ENCODE results near the gene LRRC49. TPM values are rescaled to one million over a fixed set of nuclear protein-coding genes. Genes with fewer than 3 reads are reported as not detected.

The LRRC49 gene
- total RNA-seq, 4 donors from 2014 or later, result 3.3 to 10.4 (median 7.0) TPM

- intact Hi-C loops (cut with DNase I), result no loop called here
- WGBS, result 80% methylated on average over 2 of the region's 2 CpGs
- Histone ChIP-seq H3K27ac (replicated peaks in 1 of 4) (no peak overlapping the region), H3K36me3 (no peaks in the 10 kb centered on the region), H3K4me3 (no peak overlapping the region), H3K9me3 (no peaks in the 10 kb centered on the region), H3K27me3 (no peaks in the 10 kb centered on the region), H3K4me1 (peaks cover 0 to 2% (median 0%) of the 10 kb centered on the region in 4 donors)
- DNase-seq (ENCODE audit: extremely low spot score), result no peak
- TF ChIP-seq POLR2AphosphoS5 (IDR thresholded peaks at IDR 0.05) (no peak), CTCF (IDR thresholded peaks at IDR 0.05) (no peak), POLR2A (IDR thresholded peaks at IDR 0.05; ENCODE audit: low read depth) (no peak), EP300 (IDR thresholded peaks at IDR 0.05) (no peak)
These were observed 15.9 kb upstream of the LRRC49 start for GRCh38 chr15:70876683-70877082.

GRCh38 chr15:70879401-70879800, 13.2 kb upstream of the LRRC49 start:
- TF ChIP-seq CTCF (IDR thresholded peaks at IDR 0.05) (no peak), POLR2A (IDR thresholded peaks at IDR 0.05; ENCODE audit: low read depth) (no peak), EP300 (IDR thresholded peaks at IDR 0.05) (no peak), POLR2AphosphoS5 (IDR thresholded peaks at IDR 0.05) (no peak)
- intact Hi-C loops (cut with DNase I), result no loop called here
- DNase-seq (ENCODE audit: extremely low spot score), result no peak
- no peaks in the 10 kb centered on the region for H3K36me3 ChIP-seq
- H3K4me1 ChIP-seq, result peaks cover 0 to 2% (median 0%) of the 10 kb centered on the region in 4 donors
- no peak overlapping the region for H3K4me3 ChIP-seq
- H3K27ac ChIP-seq (replicated peaks in 1 of 4), result no peak overlapping the region
- H3K9me3 ChIP-seq, result no peaks in the 10 kb centered on the region
- WGBS, result 78% methylated on average over 2 of the region's 2 CpGs
- H3K27me3 ChIP-seq, result no peaks in the 10 kb centered on the region

GRCh38 chr15:70880781-70881180, 11.8 kb upstream of the LRRC49 start:
- intact Hi-C loops (cut with DNase I), result no loop called here
- H3K36me3 ChIP-seq, result no peaks in the 10 kb centered on the region

GRCh38 chr15:70882361-70882760, 10.3 kb upstream of the LRRC49 start:
- WGBS, result 76% methylated on average over 2 of the region's 2 CpGs
- TF ChIP-seq CTCF (IDR thresholded peaks at IDR 0.05), result no peak
- TF ChIP-seq POLR2A (IDR thresholded peaks at IDR 0.05; ENCODE audit: low read depth), result no peak
- TF ChIP-seq POLR2AphosphoS5 (IDR thresholded peaks at IDR 0.05), result no peak
- no peak for TF ChIP-seq EP300 (IDR thresholded peaks at IDR 0.05)

More at GRCh38 chr15:70880781-70881180, 11.8 kb upstream of the LRRC49 start:
- TF ChIP-seq POLR2AphosphoS5 (IDR thresholded peaks at IDR 0.05) (no peak), CTCF (IDR thresholded peaks at IDR 0.05) (no peak), EP300 (IDR thresholded peaks at IDR 0.05) (no peak), POLR2A (IDR thresholded peaks at IDR 0.05; ENCODE audit: low read depth) (no peak)
- Histone ChIP-seq H3K4me1 (no peaks in the 10 kb centered on the region), H3K4me3 (no peak overlapping the region), H3K9me3 (no peaks in the 10 kb centered on the region), H3K27me3 (no peaks in the 10 kb centered on the region), H3K27ac (replicated peaks in 1 of 4) (no peak overlapping the region)
- WGBS, result 82% methylated on average over 2 of the region's 2 CpGs
- DNase-seq (ENCODE audit: extremely low spot score), result no peak

More at GRCh38 chr15:70882361-70882760, 10.3 kb upstream of the LRRC49 start:
- H3K27ac ChIP-seq (replicated peaks in 1 of 4), result no peak overlapping the region
- no peak for DNase-seq (ENCODE audit: extremely low spot score)
- no peaks in the 10 kb centered on the region for H3K27me3 ChIP-seq
- H3K4me1 ChIP-seq, result no peaks in the 10 kb centered on the region
- intact Hi-C loops (cut with DNase I), result no loop called here
- H3K9me3 ChIP-seq, result no peaks in the 10 kb centered on the region
- H3K36me3 ChIP-seq, result no peaks in the 10 kb centered on the region
- H3K4me3 ChIP-seq, result no peak overlapping the region

Measured in esophagus muscularis mucosa (tissue), 4 donors.